Lung (tissue), 12 donors: ENCODE measurements around the gene HIPK2. TPM values are rescaled to one million over a fixed set of nuclear protein-coding genes. Genes with fewer than 3 reads are reported as not detected.
A peak's percentile ranks its signal among the peaks of the same experiment; 100 is the strongest.

Source experiments
- ATAC-seq: fragments of 200-7000 bp; cut with Tn5 transposase; one replicate; pipeline ENCODE4 v1.9.1; 2020; ENCODE audit warnings: moderate number of reproducible peaks; ENCODE audit not compliant: insufficient read depth, low FRiP score
- DNase-seq, 3 donors: peaks; one replicate each; pipeline ENCODE4 v3.0.0-alpha.2; 2013 to 2017
- H3K27ac ChIP-seq, 2 donors: one replicate each; pipeline ENCODE4 v1.5.1; 2013; ENCODE audit warnings: mild to moderate bottlenecking in 2 of 2, moderate library complexity in 2 of 2, control low read depth in 1 of 2, inconsistent platforms in 1 of 2, low read depth in 1 of 2, low read length in 1 of 2
- H3K27me3 ChIP-seq, 3 donors: one replicate each; pipeline ENCODE4 v1.5.1; 2013; ENCODE audit warnings: low read length in 2 of 3; ENCODE audit not compliant: control insufficient read depth in 3 of 3, insufficient read depth in 3 of 3
- H3K36me3 ChIP-seq, 4 donors: one replicate each; pipeline ENCODE4 v1.5.1; 2013; ENCODE audit warnings: low read length in 4 of 4, mild to moderate bottlenecking in 1 of 4, moderate library complexity in 1 of 4; ENCODE audit not compliant: control insufficient read depth in 4 of 4, insufficient read depth in 4 of 4
- H3K4me1 ChIP-seq, 5 donors: one replicate each; pipeline ENCODE4 v1.5.1; 2013; ENCODE audit warnings: low read length in 5 of 5, mild to moderate bottlenecking in 2 of 5, moderate library complexity in 1 of 5; ENCODE audit not compliant: control insufficient read depth in 5 of 5, insufficient read depth in 5 of 5
- H3K4me3 ChIP-seq: one replicate; pipeline ENCODE4 v1.5.1; 2013; ENCODE audit warnings: mild to moderate bottlenecking, control low read depth, moderate library complexity
- H3K9ac ChIP-seq, 2 donors: one replicate each; pipeline ENCODE4 v1.5.1; 2013; ENCODE audit warnings: low read length in 2 of 2, control low read depth in 1 of 2; ENCODE audit not compliant: insufficient read depth in 1 of 2
- H3K9me3 ChIP-seq, 4 donors: one replicate each; pipeline ENCODE4 v1.5.1; 2013; ENCODE audit warnings: low read length in 3 of 4, mild to moderate bottlenecking in 1 of 4, moderate library complexity in 1 of 4; ENCODE audit not compliant: control insufficient read depth in 4 of 4, insufficient read depth in 3 of 4
- CTCF ChIP-seq: IDR thresholded peaks from 2 replicates; pipeline ENCODE4 v1.5.1; 2012; ENCODE audit warnings: mild to moderate bottlenecking; ENCODE audit errors: control extremely low read depth, extremely low read depth
- WGBS, 2 donors: extraction: QIAGEN DNeasy Blood & Tissue Kit; methylation state at CpG; one replicate each; pipeline ENCODE4 v1.1.7; 2013; 5-methylcytosine and 5-hydroxymethylcytosine counted together
- polyA plus RNA-seq, 2 donors: library from polyadenylated mRNA; stranded (reverse); fragments of 200-250 nt; gene quantifications; one replicate each; pipeline ENCODE4 v1.2.1, GENCODE V29; 2013
- total RNA-seq, 2 donors: library from RNA; depleted of rRNA in 1 of 2; stranded (reverse); fragments of >200 nt in 1 of 2; gene quantifications; one replicate each; pipeline ENCODE4 v1.2.1, GENCODE V29; 2014 to 2021
- donor health status: control.
- donor health status: control.
- donor health status: Bipolar disorder and iron deficiency.
- donor health status: healthy.
- donor health status: DM: yes; HTN: yes; CAD: no.

The HIPK2 gene
- total and polyA plus RNA-seq, 4 donors = 8.7 to 65.1 (median 18.3) TPM

GRCh38 chr7:139773371-139773770 is 4.4 kb downstream of the HIPK2 start:
- DNase-seq = no peak
- H3K9ac ChIP-seq = no peak overlapping the region
- H3K27me3 ChIP-seq = no peaks in the 10 kb centered on the region
- no peak overlapping the region for H3K27ac ChIP-seq
- H3K9me3 ChIP-seq = no peaks in the 10 kb centered on the region
- no peak for TF ChIP-seq CTCF
- no peak overlapping the region for H3K4me3 ChIP-seq
- H3K36me3 ChIP-seq = peaks cover 0 to 7% (median 4%) of the 10 kb centered on the region in 4 donors
- WGBS, 2 donors = 89 to 95% methylated on average over 5 of the region's 5 CpGs
- no peak for ATAC-seq
- peaks cover 7 to 41% (median 19%) of the 10 kb centered on the region in 5 donors for H3K4me1 ChIP-seq

- ATAC-seq (no peak), DNase-seq (no peak)
- Histone ChIP-seq H3K4me3 (no peak overlapping the region), H3K27me3 (no peaks in the 10 kb centered on the region), H3K36me3 (peaks cover 0 to 7% (median 4%) of the 10 kb centered on the region in 4 donors), H3K9me3 (no peaks in the 10 kb centered on the region), H3K4me1 (peaks cover 7 to 46% (median 22%) of the 10 kb centered on the region in 5 donors), H3K9ac (no peak overlapping the region), H3K27ac (peak overlapping the region in 1 of 2 donors; percentile 63)
- TF ChIP-seq CTCF = no peak
- WGBS, 2 donors = 89 to 92% methylated on average over 6 of the region's 6 CpGs
These were observed 4.9 kb downstream of the HIPK2 start for GRCh38 chr7:139772873-139773272.

GRCh38 chr7:139772115-139772514 is 5.7 kb downstream of the HIPK2 start:
- Histone ChIP-seq H3K27ac (peak overlapping the region in 1 of 2 donors; percentile 72), H3K36me3 (peaks cover 0 to 7% (median 4%) of the 10 kb centered on the region in 4 donors), H3K4me1 (peaks cover 7 to 53% (median 25%) of the 10 kb centered on the region in 5 donors), H3K9me3 (no peaks in the 10 kb centered on the region), H3K9ac (peak overlapping the region in 1 of 2 donors; percentile 15), H3K4me3 (no peak overlapping the region), H3K27me3 (no peaks in the 10 kb centered on the region)
- WGBS, 2 donors = 52 to 59% methylated on average over 7 of the region's 7 CpGs
- no peak for DNase-seq
- TF ChIP-seq CTCF = no peak
- no peak for ATAC-seq
